Stomach (tissue), 4 donors: ENCODE measurements around the gene POU5F1.

Experiments used
- EP300 ChIP-seq: sonication (generic); formaldehyde crosslinking; IDR thresholded peaks from one replicate; pipeline ENCODE4 v1.6.1; 2017; ENCODE audit warnings: antibody characterized with exemption
- TF ChIP-seq, protein P1 (sequence below), 7 experiments: fragments of 450-650 bp in 4 of 7; fragments of 200-600 bp in 3 of 7; sonication (generic) in 3 of 7; IDR thresholded peaks; one replicate each; pipeline ENCODE4 v1.5.1; 2016 to 2019; ENCODE audit warnings: antibody characterized with exemption in 7 of 7, control low read depth in 2 of 7, mild to moderate bottlenecking in 1 of 7

- TF ChIP-seq, protein P1, sequence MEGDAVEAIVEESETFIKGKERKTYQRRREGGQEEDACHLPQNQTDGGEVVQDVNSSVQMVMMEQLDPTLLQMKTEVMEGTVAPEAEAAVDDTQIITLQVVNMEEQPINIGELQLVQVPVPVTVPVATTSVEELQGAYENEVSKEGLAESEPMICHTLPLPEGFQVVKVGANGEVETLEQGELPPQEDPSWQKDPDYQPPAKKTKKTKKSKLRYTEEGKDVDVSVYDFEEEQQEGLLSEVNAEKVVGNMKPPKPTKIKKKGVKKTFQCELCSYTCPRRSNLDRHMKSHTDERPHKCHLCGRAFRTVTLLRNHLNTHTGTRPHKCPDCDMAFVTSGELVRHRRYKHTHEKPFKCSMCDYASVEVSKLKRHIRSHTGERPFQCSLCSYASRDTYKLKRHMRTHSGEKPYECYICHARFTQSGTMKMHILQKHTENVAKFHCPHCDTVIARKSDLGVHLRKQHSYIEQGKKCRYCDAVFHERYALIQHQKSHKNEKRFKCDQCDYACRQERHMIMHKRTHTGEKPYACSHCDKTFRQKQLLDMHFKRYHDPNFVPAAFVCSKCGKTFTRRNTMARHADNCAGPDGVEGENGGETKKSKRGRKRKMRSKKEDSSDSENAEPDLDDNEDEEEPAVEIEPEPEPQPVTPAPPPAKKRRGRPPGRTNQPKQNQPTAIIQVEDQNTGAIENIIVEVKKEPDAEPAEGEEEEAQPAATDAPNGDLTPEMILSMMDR (IDR thresholded peaks at IDR 0.05) = no peak
- TF ChIP-seq EP300 = no peak
Measured at GRCh38 chr6:31169123-31169857, 1.2 kb downstream of the POU5F1 start.
